ENCODE data around the gene SLC29A2.

Gene SLC29A2

DNA sequence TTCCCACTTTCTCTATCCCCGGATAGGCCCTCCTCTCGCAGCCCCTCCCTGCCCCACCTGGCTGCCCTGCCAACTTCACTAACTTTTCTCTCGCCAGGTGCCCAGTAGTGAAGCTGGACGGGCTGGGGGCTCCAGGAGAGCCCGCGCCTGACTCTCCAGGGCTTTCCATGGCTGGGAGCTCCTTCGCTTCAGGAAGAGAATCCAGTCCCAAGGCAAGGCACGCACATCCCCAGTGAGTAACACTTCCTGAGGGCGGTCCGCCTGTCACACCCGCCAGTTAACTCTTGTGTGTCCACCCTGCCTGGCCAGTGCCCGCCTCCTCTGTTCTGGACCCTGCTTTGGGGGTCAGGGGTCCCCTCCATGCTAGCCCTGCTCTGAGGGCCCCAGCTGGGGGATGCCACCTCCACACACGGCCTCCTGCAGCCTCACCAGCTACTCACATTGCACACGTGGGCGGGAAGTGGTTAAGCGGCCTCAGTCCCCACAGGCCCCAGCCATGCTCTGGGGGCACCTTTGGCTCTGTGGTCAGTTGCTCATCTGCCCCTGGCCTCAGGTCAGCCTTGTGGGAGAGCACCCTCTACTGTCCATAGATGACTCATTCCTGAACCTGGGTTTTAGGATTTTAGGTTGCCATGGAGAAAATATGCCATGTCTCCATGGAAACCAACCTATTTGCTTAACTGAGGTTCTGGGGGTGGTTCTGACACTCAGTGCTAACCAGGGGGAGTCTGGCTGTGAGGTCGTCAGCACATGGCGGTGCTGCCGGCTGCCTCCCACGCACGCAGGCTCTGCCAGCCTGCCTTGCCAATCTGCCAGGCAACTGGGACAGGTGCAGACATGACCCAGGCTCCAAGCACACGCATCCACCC, 35.1 kb downstream of the SLC29A2 start, which contains the start of gene RIN1:
TSS of gene RIN1 (minus strand) at position 201 of the 869 bp plus-strand sequence. CDS start at position 169, 32 bp downstream.
- DNase-seq = peak; percentile 58
- Histone ChIP-seq H3K4me3 (ENCODE audit: low read depth, low read length) (peak within 1 kb of the TSS; percentile 67), H3K9me3 (no peaks in the 10 kb centered on the region), H3K4me1 (peaks cover 19% of the 10 kb centered on the region), H3K27me3 (no peaks in the 10 kb centered on the region), H3K36me3 (peaks cover 11% of the 10 kb centered on the region; the same call in 1 of the 2 replicates)
- TF ChIP-seq, protein P1, sequence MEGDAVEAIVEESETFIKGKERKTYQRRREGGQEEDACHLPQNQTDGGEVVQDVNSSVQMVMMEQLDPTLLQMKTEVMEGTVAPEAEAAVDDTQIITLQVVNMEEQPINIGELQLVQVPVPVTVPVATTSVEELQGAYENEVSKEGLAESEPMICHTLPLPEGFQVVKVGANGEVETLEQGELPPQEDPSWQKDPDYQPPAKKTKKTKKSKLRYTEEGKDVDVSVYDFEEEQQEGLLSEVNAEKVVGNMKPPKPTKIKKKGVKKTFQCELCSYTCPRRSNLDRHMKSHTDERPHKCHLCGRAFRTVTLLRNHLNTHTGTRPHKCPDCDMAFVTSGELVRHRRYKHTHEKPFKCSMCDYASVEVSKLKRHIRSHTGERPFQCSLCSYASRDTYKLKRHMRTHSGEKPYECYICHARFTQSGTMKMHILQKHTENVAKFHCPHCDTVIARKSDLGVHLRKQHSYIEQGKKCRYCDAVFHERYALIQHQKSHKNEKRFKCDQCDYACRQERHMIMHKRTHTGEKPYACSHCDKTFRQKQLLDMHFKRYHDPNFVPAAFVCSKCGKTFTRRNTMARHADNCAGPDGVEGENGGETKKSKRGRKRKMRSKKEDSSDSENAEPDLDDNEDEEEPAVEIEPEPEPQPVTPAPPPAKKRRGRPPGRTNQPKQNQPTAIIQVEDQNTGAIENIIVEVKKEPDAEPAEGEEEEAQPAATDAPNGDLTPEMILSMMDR (IDR thresholded peaks at IDR 0.05; ENCODE audit: low read depth, low read length) = peak; percentile 69

DNA sequence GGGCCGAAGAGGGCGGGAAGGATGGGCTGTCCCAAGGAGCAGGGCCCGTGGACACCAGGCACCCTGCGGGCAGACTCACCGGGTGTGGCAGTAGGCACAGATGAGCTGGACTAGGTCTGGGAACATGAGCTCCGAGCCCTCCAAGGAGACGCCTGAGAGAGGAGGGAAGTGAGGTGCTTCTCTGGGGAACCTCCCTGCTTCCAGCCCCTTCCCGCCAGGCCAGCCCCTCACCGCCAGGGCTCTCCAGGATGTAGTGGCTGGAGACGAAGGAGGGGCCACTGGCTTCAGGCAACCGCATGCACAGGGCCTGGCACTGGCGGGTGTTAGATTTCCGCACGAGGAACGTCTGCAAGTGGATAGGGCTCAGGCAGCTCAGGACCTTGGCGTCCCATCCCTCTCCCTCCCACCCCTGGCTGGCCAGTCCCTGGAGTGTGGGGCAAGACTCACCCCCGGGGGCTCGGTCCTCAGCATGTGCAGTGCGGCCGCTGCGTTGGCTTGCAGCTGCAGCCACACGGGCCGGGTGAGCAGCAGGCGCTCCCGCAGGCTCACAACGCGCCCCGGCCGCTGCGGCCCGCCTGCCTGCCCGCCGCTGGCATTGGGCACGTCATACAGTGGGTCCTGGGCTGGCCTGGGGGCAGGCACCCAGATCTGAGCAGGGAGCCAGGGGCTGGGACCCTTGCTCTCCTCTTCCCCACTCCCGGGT, 35.9 kb downstream of the SLC29A2 start:
- TF ChIP-seq, protein P1 (IDR thresholded peaks at IDR 0.05; ENCODE audit: low read depth, low read length) = no peak; the same call in 1 of the 2 replicates
- DNase-seq = peak; percentile 52
- peaks cover 6% of the 10 kb centered on the region; the same call in 1 of the 2 replicates for H3K36me3 ChIP-seq
- no peaks in the 10 kb centered on the region for H3K27me3 ChIP-seq
- no peaks in the 10 kb centered on the region for H3K9me3 ChIP-seq
- H3K4me1 ChIP-seq = peaks cover 19% of the 10 kb centered on the region
- peak overlapping the region; percentile 67 for H3K4me3 ChIP-seq (ENCODE audit: low read depth, low read length)

DNA sequence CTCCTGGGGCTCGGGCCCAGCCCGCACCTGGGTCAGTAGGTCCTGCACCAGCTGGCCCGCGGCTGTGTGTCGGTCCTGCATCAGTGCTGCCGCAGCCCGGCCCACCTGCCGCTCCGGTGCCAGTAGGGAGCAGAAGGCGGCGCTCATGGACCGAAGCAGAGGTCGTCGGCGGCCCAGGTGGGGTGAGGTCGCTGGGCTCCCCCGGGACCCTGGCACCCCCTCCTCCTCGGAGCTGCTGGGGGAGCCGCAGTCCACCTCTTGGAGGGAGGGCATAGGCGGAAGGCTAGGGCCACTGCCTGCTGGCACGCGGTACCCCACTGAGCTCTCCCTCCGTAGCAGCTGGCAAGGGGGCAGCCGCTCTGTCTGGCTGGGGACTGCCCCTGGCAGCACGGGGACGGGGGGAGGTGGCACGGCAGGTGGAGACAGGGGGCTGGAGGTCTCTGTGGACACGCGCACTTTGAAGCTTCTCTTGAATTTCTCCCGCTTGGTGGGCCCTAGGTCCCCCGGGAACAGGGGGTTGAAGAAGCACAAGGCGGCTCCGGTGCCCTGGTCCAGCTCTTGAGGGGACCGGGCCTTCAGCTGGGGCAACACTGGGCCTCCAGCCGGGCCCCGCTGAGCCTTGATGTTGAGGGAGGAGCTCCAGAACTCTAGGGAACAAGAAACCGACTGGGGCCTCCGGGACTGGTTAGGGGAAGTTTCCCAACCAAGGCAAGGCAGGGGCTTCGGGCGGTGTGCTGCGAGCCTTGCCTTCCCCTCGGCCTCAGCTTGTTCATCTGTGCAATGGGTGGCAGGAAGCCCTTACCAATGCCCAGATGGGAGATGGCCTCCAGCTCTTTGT, 36.7 kb downstream of the SLC29A2 start:
- Histone ChIP-seq H3K4me3 (ENCODE audit: low read depth, low read length) (no peak overlapping the region), H3K9me3 (no peaks in the 10 kb centered on the region), H3K4me1 (peaks cover 19% of the 10 kb centered on the region), H3K27me3 (no peaks in the 10 kb centered on the region), H3K36me3 (peaks cover 4% of the 10 kb centered on the region; the same call in 1 of the 2 replicates)
- no peak for DNase-seq
- TF ChIP-seq, protein P1 (IDR thresholded peaks at IDR 0.05; ENCODE audit: low read depth, low read length) = no peak

DNA sequence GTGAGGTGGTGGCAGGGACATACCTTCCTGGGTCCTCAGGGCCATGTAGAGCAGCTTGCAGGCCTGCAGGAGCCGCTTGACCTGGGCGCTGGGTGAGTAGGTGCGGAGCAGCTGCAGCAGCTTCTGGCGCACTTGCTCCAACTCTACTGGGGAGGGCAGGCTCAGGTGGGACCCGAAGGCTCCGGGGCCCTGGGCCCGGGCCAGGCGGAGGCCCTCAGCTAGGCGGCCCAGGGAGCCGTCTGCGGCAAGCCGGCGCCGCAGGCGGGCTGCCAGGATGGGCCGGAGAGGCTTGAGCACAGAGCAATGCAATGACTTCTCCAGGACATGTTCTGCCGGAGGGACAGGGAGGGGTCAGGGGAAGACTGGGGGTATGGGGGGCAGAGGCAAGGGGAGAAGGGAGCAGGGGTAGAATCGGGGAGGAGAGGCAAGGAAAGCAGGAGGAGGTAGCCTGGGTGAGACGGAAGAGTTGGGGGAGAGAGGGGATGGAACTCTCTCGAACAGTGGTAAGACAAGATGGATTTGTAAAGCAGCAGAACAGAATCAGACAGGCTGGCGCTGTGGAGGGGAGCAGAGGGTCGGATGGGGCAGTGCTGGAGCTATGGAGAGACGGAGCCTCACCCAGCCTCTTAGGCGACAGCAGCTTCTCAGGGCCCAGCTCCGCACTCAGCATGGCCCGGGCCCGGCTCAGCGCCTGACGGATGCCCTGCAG, 37.5 kb downstream of the SLC29A2 start:
- Histone ChIP-seq H3K4me3 (ENCODE audit: low read depth, low read length) (no peak overlapping the region), H3K36me3 (no peaks in the 10 kb centered on the region), H3K27me3 (no peaks in the 10 kb centered on the region), H3K9me3 (no peaks in the 10 kb centered on the region), H3K4me1 (peaks cover 19% of the 10 kb centered on the region)
- DNase-seq = no peak
- TF ChIP-seq, protein P1 (IDR thresholded peaks at IDR 0.05; ENCODE audit: low read depth, low read length) = no peak

DNA sequence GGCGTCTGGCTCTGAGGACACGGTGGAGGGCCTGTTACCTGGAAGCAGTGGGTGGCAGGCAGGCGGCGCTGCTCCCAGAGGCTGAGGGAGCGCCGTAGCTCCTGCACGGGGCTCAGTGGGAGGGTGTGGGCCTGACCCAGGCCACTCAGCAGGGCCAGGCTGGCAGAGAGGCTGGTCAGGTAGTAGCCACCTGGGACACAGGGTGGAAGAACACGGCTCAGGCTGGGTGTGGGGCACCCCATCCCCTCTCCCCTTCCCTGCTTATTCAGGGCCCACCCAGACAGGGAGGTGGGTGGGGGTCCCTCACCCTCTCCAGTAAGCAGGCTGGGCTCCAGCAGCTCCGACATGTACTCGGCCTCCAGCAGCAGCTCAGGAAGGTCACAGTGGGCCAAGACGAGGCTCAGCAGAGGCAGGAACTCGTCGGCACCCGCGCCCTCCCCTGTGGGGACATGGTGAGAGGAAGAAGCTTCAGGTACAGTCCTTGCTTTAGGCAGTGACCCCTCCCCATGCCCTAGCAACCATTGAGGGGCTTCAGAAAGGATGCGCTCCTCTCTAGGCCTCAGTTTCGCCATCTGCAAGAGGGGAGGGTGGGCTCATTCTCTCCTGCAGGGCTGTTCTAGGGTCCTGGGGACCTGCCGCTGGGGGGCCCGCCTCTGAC, 38.2 kb downstream of the SLC29A2 start:
- H3K4me3 ChIP-seq (ENCODE audit: low read depth, low read length) = no peak overlapping the region
- no peaks in the 10 kb centered on the region for H3K27me3 ChIP-seq
- TF ChIP-seq, protein P1 (IDR thresholded peaks at IDR 0.05; ENCODE audit: low read depth, low read length) = no peak
- no peaks in the 10 kb centered on the region for H3K36me3 ChIP-seq
- no peaks in the 10 kb centered on the region for H3K9me3 ChIP-seq
- DNase-seq = no peak
- H3K4me1 ChIP-seq = peaks cover 23% of the 10 kb centered on the region

All from BE2C (cell line).